Germinal center (tissue), 1 donor: ENCODE data around the gene SLC35B4.
"Not testable (repeated sequence)": the region's sequence is repeated elsewhere in the genome, so short reads cannot be mapped to it uniquely, and the experiment has no call there.

Experiments
- DNase-seq: peaks from one replicate; pipeline ENCODE4 v3.0.0; 2012; ENCODE audit warnings: mixed read lengths, low spot score

The SLC35B4 gene

GRCh38 chr7:134330974-134331373 lies 14.2 kb upstream of the SLC35B4 start:
- DNase-seq, result no peak

GRCh38 chr7:134329614-134330346 lies 13.1 kb upstream of the SLC35B4 start:
- no peak for DNase-seq

- no peak for DNase-seq
Observed at GRCh38 chr7:134328900-134329299, 12.2 kb upstream of the SLC35B4 start.

GRCh38 chr7:134327896-134328295 lies 11.2 kb upstream of the SLC35B4 start:
- peak; percentile 69 for DNase-seq

GRCh38 chr7:134324107-134324506 lies 7.4 kb upstream of the SLC35B4 start:
- DNase-seq, result no peak

- no peak for DNase-seq
Observed at GRCh38 chr7:134320201-134320600, 3.5 kb upstream of the SLC35B4 start.

GRCh38 chr7:134318443-134318842 lies 1.7 kb upstream of the SLC35B4 start:
- DNase-seq, result no peak

GRCh38 chr7:134317434-134317833 lies 704 bp upstream of the SLC35B4 start:
- no peak for DNase-seq

GRCh38 chr7:134315679-134316538 lies 821 bp downstream of the SLC35B4 start:
- DNase-seq, result no peak

GRCh38 chr7:134313543-134313942 lies 3.2 kb downstream of the SLC35B4 start:
- no peak for DNase-seq

GRCh38 chr7:134312717-134313116 lies 4.0 kb downstream of the SLC35B4 start:
- no peak for DNase-seq

GRCh38 chr7:134311807-134312206 lies 4.9 kb downstream of the SLC35B4 start:
- no peak for DNase-seq

- no peak for DNase-seq
Observed at GRCh38 chr7:134308548-134308947, 8.2 kb downstream of the SLC35B4 start.

- DNase-seq, result no peak
Observed at GRCh38 chr7:134307320-134307719, 9.4 kb downstream of the SLC35B4 start.

GRCh38 chr7:134302120-134302519 lies 14.6 kb downstream of the SLC35B4 start:
- no peak for DNase-seq

- DNase-seq, result no peak
Observed at GRCh38 chr7:134301592-134301991, 15.1 kb downstream of the SLC35B4 start.

- DNase-seq, result no peak
Observed at GRCh38 chr7:134300988-134301387, 15.7 kb downstream of the SLC35B4 start.

- DNase-seq, result no peak
Observed at GRCh38 chr7:134298902-134299683, 17.6 kb downstream of the SLC35B4 start.

- DNase-seq, result no peak
Observed at GRCh38 chr7:134297489-134297888, 19.2 kb downstream of the SLC35B4 start.

- DNase-seq, result not testable (repeated sequence)
Observed at GRCh38 chr7:134295982-134296381, 20.7 kb downstream of the SLC35B4 start.

GRCh38 chr7:134293002-134293740 lies 23.6 kb downstream of the SLC35B4 start:
- peak; percentile 64 for DNase-seq

GRCh38 chr7:134290286-134290685 lies 26.4 kb downstream of the SLC35B4 start:
- DNase-seq, result no peak
